GM23338 (cell line): ENCODE measurements around the gene EEF2KMT. TPM values are rescaled to one million over a fixed set of nuclear protein-coding genes. Genes with fewer than 3 reads are reported as not detected.

ENCODE experiments used
- ATAC-seq: fragments of 200-7000 bp; cut with Tn5 transposase; 3 replicates; pipeline ENCODE4 v1.9.1; 2020
- DNase-seq: peaks from one replicate; pipeline ENCODE4 v3.0.0-alpha.2; 2015; ENCODE audit warnings: low spot score
- H2AFZ ChIP-seq: fragments of 200-600 bp; sonication (generic); 2 replicates; pipeline ENCODE4 v1.8.0; 2016; ENCODE audit warnings: antibody characterized with exemption, mild to moderate bottlenecking, moderate library complexity
- H3F3A ChIP-seq: fragments of 200-600 bp; sonication (generic); replicated peaks from 2 replicates; pipeline ENCODE4 v1.8.0; 2017; ENCODE audit warnings: antibody characterized with exemption, mixed run types, low read depth
- H3K27ac ChIP-seq: fragments of 200-600 bp; sonication (generic); 2 replicates; pipeline ENCODE4 v1.6.1; 2016; ENCODE audit warnings: low read depth
- H3K27me3 ChIP-seq: fragments of 200-600 bp; sonication (generic); 2 replicates; pipeline ENCODE4 v1.8.0; 2016; ENCODE audit warnings: mild to moderate bottlenecking, mixed run types, moderate library complexity; ENCODE audit not compliant: insufficient read depth
- H3K36me3 ChIP-seq: fragments of 200-600 bp; sonication (generic); 2 replicates; pipeline ENCODE4 v1.8.0; 2016; ENCODE audit warnings: mild to moderate bottlenecking; ENCODE audit not compliant: insufficient read depth
- H3K4me1 ChIP-seq: fragments of 200-600 bp; sonication (generic); 2 replicates; pipeline ENCODE4 v1.8.0; 2016; ENCODE audit warnings: mild to moderate bottlenecking, moderate library complexity; ENCODE audit not compliant: insufficient read depth
- H3K4me2 ChIP-seq: fragments of 200-600 bp; sonication (generic); 2 replicates; pipeline ENCODE4 v1.7.1; 2017; ENCODE audit warnings: mixed run types
- H3K4me3 ChIP-seq: fragments of 200-600 bp; sonication (generic); 2 replicates; pipeline ENCODE4 v1.6.1; 2016; ENCODE audit warnings: mixed run types
- H3K79me2 ChIP-seq: fragments of 200-600 bp; sonication (generic); replicated peaks from 2 replicates; pipeline ENCODE4 v1.8.0; 2017; ENCODE audit warnings: mild to moderate bottlenecking; ENCODE audit not compliant: insufficient read depth
- H3K9me2 ChIP-seq: fragments of 200-600 bp; sonication (generic); 2 replicates; pipeline ENCODE4 v1.8.0; 2017; ENCODE audit not compliant: insufficient read depth
- H4K20me1 ChIP-seq: fragments of 200-600 bp; sonication (generic); replicated peaks from 2 replicates; pipeline ENCODE4 v1.8.0; 2017; ENCODE audit warnings: mild to moderate bottlenecking; ENCODE audit not compliant: insufficient read depth
- H3K27ac Mint-ChIP-seq: 2 replicates; pipeline ENCODE4 v1.8.0; 2020; ENCODE audit warnings: inconsistent platforms, mild to moderate bottlenecking, moderate library complexity, mixed read lengths
- H3K27me3 Mint-ChIP-seq: 3 replicates; pipeline ENCODE4 v1.8.0; 2022; ENCODE audit warnings: low read depth, mild to moderate bottlenecking, moderate library complexity, mixed read lengths, inconsistent platforms; ENCODE audit not compliant: insufficient read depth, poor library complexity
- H3K36me3 Mint-ChIP-seq: 3 replicates; pipeline ENCODE4 v1.8.0; 2021; ENCODE audit warnings: low read depth, mild to moderate bottlenecking, inconsistent platforms, moderate library complexity, mixed read lengths
- H3K4me1 Mint-ChIP-seq: 3 replicates; pipeline ENCODE4 v1.8.0; 2020; ENCODE audit warnings: mild to moderate bottlenecking, inconsistent platforms, mixed read lengths
- H3K4me3 Mint-ChIP-seq: 3 replicates; pipeline ENCODE4 v1.8.0; 2021; ENCODE audit warnings: moderate library complexity, mild to moderate bottlenecking, inconsistent platforms, mixed read lengths
- H3K9me3 Mint-ChIP-seq: 3 replicates; pipeline ENCODE4 v1.8.0; 2020; ENCODE audit warnings: moderate library complexity, mild to moderate bottlenecking, inconsistent platforms, mixed read lengths
- CREB1 ChIP-seq: fragments of 250-450 bp; sonication (Bioruptor Pico); IDR thresholded peaks from 2 replicates; pipeline ENCODE4 v1.5.0; 2020; ENCODE audit warnings: low read depth, mild to moderate bottlenecking, moderate library complexity
- CTCF ChIP-seq, 2 experiments: fragments of 200-600 bp in 1 of 2; sonication (generic) in 1 of 2; conservative IDR thresholded peaks; 2 replicates each; pipeline versions ENCODE4 v1.5.1 to v1.6.1; 2016 to 2017; ENCODE audit warnings: antibody characterized with exemption in 2 of 2, low read depth in 2 of 2, mild to moderate bottlenecking in 2 of 2, moderate library complexity in 1 of 2
- EZH2 ChIP-seq: fragments of 200-600 bp; sonication (generic); IDR thresholded peaks from one replicate; pipeline ENCODE4 v1.8.0; 2017; ENCODE audit warnings: antibody characterized with exemption, mild to moderate bottlenecking, low read depth; ENCODE audit not compliant: unreplicated experiment
- EZH2phosphoT487 ChIP-seq: fragments of 200-600 bp; sonication (generic); IDR thresholded peaks from one replicate; pipeline ENCODE4 v1.8.1; 2018; ENCODE audit warnings: antibody characterized with exemption; ENCODE audit not compliant: unreplicated experiment
- POLR2AphosphoS5 ChIP-seq: IDR thresholded peaks from 2 replicates; pipeline ENCODE4 v1.6.1; 2016; ENCODE audit warnings: antibody characterized with exemption, low read depth
- STAT1 ChIP-seq: IDR thresholded peaks from one replicate; pipeline ENCODE4 v1.6.1; 2016; ENCODE audit warnings: antibody characterized with exemption; ENCODE audit not compliant: unreplicated experiment
- ZNF462 ChIP-seq: fragments of 250-450 bp; sonication (Bioruptor Pico); IDR thresholded peaks from 2 replicates; pipeline ENCODE4 v1.5.0; 2020; ENCODE audit warnings: mild to moderate bottlenecking, moderate library complexity
- polyA plus RNA-seq: library from polyadenylated mRNA; unstranded; fragments of >200 nt; fragmentation: Nextera tagmentation; extraction: Ambion mirVana; gene quantifications from 2 replicates; pipeline ENCODE4 v1.2.1, GENCODE V29; 2016
- total RNA-seq: library from RNA; depleted of rRNA; stranded (reverse); fragments of >200 nt; shearing (Covaris generic); gene quantifications from 2 replicates; pipeline ENCODE4 v1.2.3, GENCODE V29; 2014

The EEF2KMT gene
- total and polyA plus RNA-seq, 2 experiments from 2014 or later = 24.0 to 37.1 TPM

- H3K9me2 ChIP-seq = no peaks in the 10 kb centered on the region
- H3K4me1 ChIP-seq = peaks cover 18% of the 10 kb centered on the region
- no peaks in the 10 kb centered on the region for H3K27me3 ChIP-seq
- no peaks in the 10 kb centered on the region for H3K9me3 Mint-ChIP-seq
- H2AFZ ChIP-seq = no peak overlapping the region
- H3K4me2 ChIP-seq = no peak overlapping the region
- no peaks in the 10 kb centered on the region for H3K79me2 ChIP-seq
- H3K36me3 ChIP-seq = no peaks in the 10 kb centered on the region
- H3K4me3 Mint-ChIP-seq = no peak overlapping the region
- TF ChIP-seq ZNF462 (CRISPR knock-in tag) (no peak), EZH2 (no peak), CREB1 (CRISPR knock-in tag) (no peak), EZH2phosphoT487 (no peak), POLR2AphosphoS5 (no peak), STAT1 (no peak), CTCF (conservative IDR thresholded peaks at IDR 0.05; ENCODE audit: low read depth in 2 of 2) (0 out of 4 replicates have a peak, but pooled peaks of 1 of the 2 experiments have one; percentile 14)
- H3K27ac ChIP-seq = no peak overlapping the region
- ATAC-seq (no peak), DNase-seq (no peak)
- H3K27me3 Mint-ChIP-seq = peaks cover 13% of the 10 kb centered on the region
- no peak overlapping the region for H3K4me3 ChIP-seq
- H4K20me1 ChIP-seq = no peaks in the 10 kb centered on the region
- no peak overlapping the region for H3K27ac Mint-ChIP-seq
- no peaks in the 10 kb centered on the region for H3K36me3 Mint-ChIP-seq
- peaks cover 32% of the 10 kb centered on the region for H3K4me1 Mint-ChIP-seq
- peaks cover 6% of the 10 kb centered on the region for H3F3A ChIP-seq
Measured at GRCh38 chr16:5062790-5063765, 34.5 kb downstream of the EEF2KMT start.
